ENCODE measurements around the gene KLF1. TPM values are rescaled to one million over a fixed set of nuclear protein-coding genes. Genes with fewer than 3 reads are reported as not detected.

The KLF1 gene
- total and polyA plus RNA-seq, 2 experiments from 2014 or later = 0.51 to 1.3 TPM

DNA sequence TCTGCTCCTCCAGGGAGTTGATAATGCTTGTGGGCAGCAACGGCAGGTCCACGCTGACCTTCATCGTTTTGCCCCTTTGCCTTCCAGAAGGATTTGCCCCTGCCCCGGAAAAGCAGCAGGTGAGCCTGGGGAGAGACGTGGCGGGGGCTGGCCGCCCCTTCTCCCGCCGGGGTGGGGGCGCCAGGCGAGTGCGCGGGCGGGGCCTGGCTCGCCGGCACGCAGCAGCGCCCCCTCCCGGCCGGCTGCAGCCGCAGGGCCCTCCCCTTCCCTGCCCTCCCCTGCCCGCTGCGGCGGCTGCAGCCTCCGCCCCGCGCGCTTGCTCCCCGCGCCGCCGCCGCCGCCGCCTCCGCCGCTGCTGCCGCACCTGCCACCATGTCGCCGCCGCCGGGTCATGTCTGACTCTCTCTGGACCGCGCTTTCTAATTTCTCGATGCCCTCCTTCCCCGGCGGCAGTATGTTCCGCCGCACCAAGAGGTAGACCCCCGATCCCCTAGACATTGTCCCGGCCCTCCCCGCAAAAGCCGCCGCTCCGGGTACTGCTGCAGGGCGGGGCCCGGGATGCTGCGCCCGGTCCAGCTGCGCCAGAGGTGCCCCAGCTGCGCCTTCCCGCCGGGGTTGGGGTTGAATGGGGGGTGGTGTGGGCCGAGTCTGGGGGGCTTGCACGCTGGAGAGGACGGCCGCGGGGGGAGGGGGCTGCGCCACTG, 48.7 kb downstream of the KLF1 start, which contains the start of gene MAST1:
Gene MAST1 (plus strand): TSS at position 334 of the 704 bp plus-strand sequence. CDS start 58 bp downstream, at position 392.
- Histone ChIP-seq H3K27me3 (peaks cover 42% of the 10 kb centered on the region), H3K27ac (no peak within 1 kb of the TSS), H3K36me3 (no peaks in the 10 kb centered on the region), H3K9me3 (ENCODE audit: low read depth) (no peaks in the 10 kb centered on the region), H3K4me1 (ENCODE audit: low read depth) (no peaks in the 10 kb centered on the region), H3K4me3 (peak within 1 kb of the TSS; percentile 75)
- peak; percentile 27 to 86 for DNase-seq (ENCODE audit: low read depth in 1 of 2, low spot score in 1 of 2)
- TF ChIP-seq, protein P1, sequence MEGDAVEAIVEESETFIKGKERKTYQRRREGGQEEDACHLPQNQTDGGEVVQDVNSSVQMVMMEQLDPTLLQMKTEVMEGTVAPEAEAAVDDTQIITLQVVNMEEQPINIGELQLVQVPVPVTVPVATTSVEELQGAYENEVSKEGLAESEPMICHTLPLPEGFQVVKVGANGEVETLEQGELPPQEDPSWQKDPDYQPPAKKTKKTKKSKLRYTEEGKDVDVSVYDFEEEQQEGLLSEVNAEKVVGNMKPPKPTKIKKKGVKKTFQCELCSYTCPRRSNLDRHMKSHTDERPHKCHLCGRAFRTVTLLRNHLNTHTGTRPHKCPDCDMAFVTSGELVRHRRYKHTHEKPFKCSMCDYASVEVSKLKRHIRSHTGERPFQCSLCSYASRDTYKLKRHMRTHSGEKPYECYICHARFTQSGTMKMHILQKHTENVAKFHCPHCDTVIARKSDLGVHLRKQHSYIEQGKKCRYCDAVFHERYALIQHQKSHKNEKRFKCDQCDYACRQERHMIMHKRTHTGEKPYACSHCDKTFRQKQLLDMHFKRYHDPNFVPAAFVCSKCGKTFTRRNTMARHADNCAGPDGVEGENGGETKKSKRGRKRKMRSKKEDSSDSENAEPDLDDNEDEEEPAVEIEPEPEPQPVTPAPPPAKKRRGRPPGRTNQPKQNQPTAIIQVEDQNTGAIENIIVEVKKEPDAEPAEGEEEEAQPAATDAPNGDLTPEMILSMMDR (IDR thresholded peaks at IDR 0.05; ENCODE audit: low read depth, low read length) = no peak

DNA sequence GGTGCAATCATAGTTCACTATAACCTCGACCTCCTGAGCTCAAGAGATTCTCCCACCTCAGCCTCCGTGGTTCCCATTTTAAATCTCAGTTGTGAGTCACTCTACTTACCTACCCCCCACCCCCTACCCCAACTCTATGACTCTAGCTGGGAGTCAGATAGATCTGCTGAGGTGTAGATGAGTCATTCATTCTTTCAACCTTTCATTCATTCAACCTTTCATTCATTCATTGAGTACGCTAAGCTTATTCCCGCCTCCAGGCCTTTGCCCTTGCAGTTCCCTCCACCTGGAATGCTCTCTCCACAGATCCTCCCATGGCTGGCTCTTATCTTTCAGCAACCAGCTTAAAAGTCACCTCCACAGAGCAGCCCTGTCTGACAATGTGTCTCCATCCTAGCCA, 49.8 kb downstream of the KLF1 start:
- peaks cover 43% of the 10 kb centered on the region for H3K27me3 ChIP-seq
- TF ChIP-seq, protein P1 (IDR thresholded peaks at IDR 0.05; ENCODE audit: low read depth, low read length) = no peak
- H3K36me3 ChIP-seq = no peaks in the 10 kb centered on the region
- no peaks in the 10 kb centered on the region for H3K4me1 ChIP-seq (ENCODE audit: low read depth)
- no peaks in the 10 kb centered on the region for H3K9me3 ChIP-seq (ENCODE audit: low read depth)
- H3K27ac ChIP-seq = no peak overlapping the region
- no peak for DNase-seq (ENCODE audit: low read depth in 1 of 2, low spot score in 1 of 2)
- H3K4me3 ChIP-seq = no peak overlapping the region

DNA sequence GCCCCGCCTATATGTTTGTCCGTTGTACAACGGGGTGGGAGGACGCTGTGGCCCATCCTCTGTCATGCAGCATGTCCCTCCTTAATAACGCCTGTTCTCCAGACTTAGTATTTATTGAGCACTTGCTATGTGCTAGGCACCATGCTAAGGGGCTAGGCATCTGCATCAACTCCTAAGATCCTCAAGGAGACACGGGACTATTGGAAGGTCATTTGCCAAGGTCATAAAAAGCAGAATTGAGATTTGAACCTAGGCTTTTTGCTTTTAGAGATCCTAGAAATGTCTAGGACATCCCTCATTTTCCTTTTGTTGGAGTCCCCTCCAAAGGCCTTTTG, 50.5 kb downstream of the KLF1 start:
- TF ChIP-seq, protein P1 (IDR thresholded peaks at IDR 0.05; ENCODE audit: low read depth, low read length) = no peak
- H3K27ac ChIP-seq = no peak overlapping the region
- peaks cover 47% of the 10 kb centered on the region for H3K27me3 ChIP-seq

DNA sequence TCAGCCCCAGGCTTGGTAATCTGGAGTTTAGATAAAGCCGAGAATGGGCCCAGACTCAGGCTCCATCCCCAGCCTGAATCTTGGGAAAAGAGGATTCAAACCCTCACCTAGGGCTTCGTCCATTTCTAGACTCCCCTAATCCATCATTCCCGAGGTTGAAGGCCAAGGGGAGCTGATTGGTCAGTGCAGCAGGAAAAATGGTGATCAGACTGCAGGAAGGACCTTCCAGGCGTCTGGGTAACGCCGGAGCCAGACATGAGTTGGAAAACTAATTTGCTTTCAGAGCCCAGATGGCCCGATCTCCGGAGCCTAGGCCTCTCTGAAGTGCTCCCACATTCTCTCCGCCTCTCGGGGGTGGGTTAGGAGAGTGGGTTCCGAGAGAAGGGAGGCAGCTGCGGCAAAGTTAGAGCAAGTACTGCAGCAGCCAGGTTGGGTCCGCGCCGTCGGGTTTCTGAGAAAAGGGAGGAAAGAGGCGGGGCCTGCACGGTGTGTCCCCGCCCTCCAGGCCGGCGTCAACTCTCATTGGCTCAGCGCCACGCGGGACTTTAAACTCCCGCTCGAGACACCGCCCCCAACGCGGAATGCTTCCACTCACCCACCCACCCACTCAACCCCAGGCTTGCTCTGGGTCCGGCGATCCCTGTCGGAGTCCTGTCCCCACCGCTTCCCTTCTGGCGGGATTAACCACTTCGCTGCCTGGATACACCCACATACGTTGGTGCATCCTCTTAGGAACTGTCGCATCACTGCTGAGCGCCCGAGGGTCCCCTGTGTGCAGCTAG, 51.8 kb downstream of the KLF1 start:
- Histone ChIP-seq H3K4me1 (ENCODE audit: low read depth) (no peaks in the 10 kb centered on the region), H3K4me3 (no peak overlapping the region), H3K27me3 (peaks cover 50% of the 10 kb centered on the region), H3K36me3 (no peaks in the 10 kb centered on the region), H3K9me3 (ENCODE audit: low read depth) (no peaks in the 10 kb centered on the region), H3K27ac (no peak overlapping the region)
- DNase-seq (ENCODE audit: low read depth in 1 of 2, low spot score in 1 of 2) = peak; percentile 21 to 40
- TF ChIP-seq, protein P1 (IDR thresholded peaks at IDR 0.05; ENCODE audit: low read depth, low read length) = no peak

More for the DNA sequence above, 50.5 kb downstream of the KLF1 start:
- Histone ChIP-seq H3K4me3 (no peak overlapping the region), H3K36me3 (no peaks in the 10 kb centered on the region), H3K9me3 (ENCODE audit: low read depth) (no peaks in the 10 kb centered on the region), H3K4me1 (ENCODE audit: low read depth) (no peaks in the 10 kb centered on the region)
- no peak for DNase-seq (ENCODE audit: low read depth in 1 of 2, low spot score in 1 of 2)

DNA sequence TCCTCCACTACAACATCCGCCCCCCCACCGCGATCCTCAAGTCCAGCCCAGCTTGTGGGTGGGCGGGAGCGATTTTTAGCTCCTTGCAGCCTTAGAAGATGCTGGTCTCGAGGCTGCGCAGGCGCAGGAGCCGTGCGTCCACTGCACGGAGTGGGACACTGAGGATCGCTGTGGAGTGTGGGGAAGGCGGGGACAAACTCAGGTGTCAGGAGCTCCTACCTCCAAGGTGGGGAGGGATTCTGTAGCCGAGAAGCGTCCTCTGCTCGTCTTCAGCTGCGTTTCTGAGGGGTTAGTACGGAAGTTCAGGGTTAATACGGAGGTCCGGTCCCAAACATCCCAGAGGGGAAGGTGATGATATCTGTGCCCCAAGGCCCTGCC, 52.4 kb downstream of the KLF1 start, which contains the start of gene RTBDN:
Gene RTBDN (minus strand): TSS at position 14 of the 378 bp plus-strand sequence. CDS start 4,600 bp downstream, outside the sequence.
- no peaks in the 10 kb centered on the region for H3K4me1 ChIP-seq (ENCODE audit: low read depth)
- DNase-seq (ENCODE audit: low read depth in 1 of 2, low spot score in 1 of 2) = no peak
- H3K9me3 ChIP-seq (ENCODE audit: low read depth) = no peaks in the 10 kb centered on the region
- H3K36me3 ChIP-seq = no peaks in the 10 kb centered on the region
- TF ChIP-seq, protein P1 (IDR thresholded peaks at IDR 0.05; ENCODE audit: low read depth, low read length) = no peak
- peaks cover 50% of the 10 kb centered on the region for H3K27me3 ChIP-seq
- no peak within 1 kb of the TSS for H3K27ac ChIP-seq
- H3K4me3 ChIP-seq = peak within 1 kb of the TSS; percentile 53

Other genes with a start within 250 kb of the KLF1 start
- 45.7 and 47.5 TPM in 2 replicates for gene MAN2B1, start 220.5 kb downstream of the KLF1 start, total RNA-seq
- 22.1 and 25.3 TPM in 2 replicates for gene MAN2B1, start 220.5 kb downstream of the KLF1 start, polyA plus RNA-seq
- 28.4 and 39.0 TPM in 2 replicates for gene WDR83, start 220.4 kb downstream of the KLF1 start, total RNA-seq
- gene WDR83, start 220.4 kb downstream of the KLF1 start, polyA plus RNA-seq = 29.4 and 40.2 TPM in 2 replicates
- 64.8 and 113 TPM in 2 replicates for gene DHPS, start 205.3 kb downstream of the KLF1 start, total RNA-seq
- gene DHPS, start 205.3 kb downstream of the KLF1 start, polyA plus RNA-seq = 80.0 and 99.5 TPM in 2 replicates
- 1.1 TPM in 1 of 2 replicates, not detected in the other for gene GNG14, start 199.2 kb downstream of the KLF1 start, total RNA-seq
- gene GNG14, start 199.2 kb downstream of the KLF1 start, polyA plus RNA-seq = 1.1 TPM in 1 of 2 replicates, not detected in the other
- gene FBXW9, start 190.6 kb downstream of the KLF1 start, total RNA-seq = 17.2 and 32.7 TPM in 2 replicates
- gene FBXW9, start 190.6 kb downstream of the KLF1 start, polyA plus RNA-seq = 25.6 and 29.6 TPM in 2 replicates
- 43.4 and 68.6 TPM in 2 replicates for gene TNPO2, start 163.3 kb downstream of the KLF1 start, total RNA-seq
- 20.1 and 20.5 TPM in 2 replicates for gene TNPO2, start 163.3 kb downstream of the KLF1 start, polyA plus RNA-seq
- gene TRIR, start 152.5 kb downstream of the KLF1 start, total RNA-seq = 307 and 371 TPM in 2 replicates
- gene TRIR, start 152.5 kb downstream of the KLF1 start, polyA plus RNA-seq = 175 and 218 TPM in 2 replicates
- 44.8 and 73.6 TPM in 2 replicates for gene GET3, start 149.7 kb downstream of the KLF1 start, total RNA-seq
- 88.3 and 103 TPM in 2 replicates for gene GET3, start 149.7 kb downstream of the KLF1 start, polyA plus RNA-seq
- gene BEST2, start 135.4 kb downstream of the KLF1 start, total RNA-seq = not detected in 2 replicates
- gene BEST2, start 135.4 kb downstream of the KLF1 start, polyA plus RNA-seq = not detected in 2 replicates
- 28.5 and 54.4 TPM in 2 replicates for gene HOOK2, start 111.6 kb downstream of the KLF1 start, total RNA-seq
- gene HOOK2, start 111.6 kb downstream of the KLF1 start, polyA plus RNA-seq = 31.1 and 41.6 TPM in 2 replicates
- 57.6 and 103 TPM in 2 replicates for gene JUNB, start 95.7 kb downstream of the KLF1 start, total RNA-seq
- 37.2 and 48.3 TPM in 2 replicates for gene JUNB, start 95.7 kb downstream of the KLF1 start, polyA plus RNA-seq
- 1,316 and 1,694 TPM in 2 replicates for gene PRDX2, start 85.4 kb downstream of the KLF1 start, total RNA-seq
- 1,469 and 1,719 TPM in 2 replicates for gene PRDX2, start 85.4 kb downstream of the KLF1 start, polyA plus RNA-seq
- 0.63 TPM in 1 of 2 replicates, not detected in the other for gene THSD8, start 85.1 kb downstream of the KLF1 start, total RNA-seq
- 15.0 and 19.0 TPM in 2 replicates for gene THSD8, start 85.1 kb downstream of the KLF1 start, polyA plus RNA-seq
- 20.4 and 29.0 TPM in 2 replicates for gene RNASEH2A, start 80.6 kb downstream of the KLF1 start, total RNA-seq
- gene RNASEH2A, start 80.6 kb downstream of the KLF1 start, polyA plus RNA-seq = 40.4 and 57.3 TPM in 2 replicates
- not detected in 2 replicates for gene RTBDN, start 52.6 kb downstream of the KLF1 start, total RNA-seq
- 0.81 TPM in 1 of 2 replicates, not detected in the other for gene RTBDN, start 52.6 kb downstream of the KLF1 start, polyA plus RNA-seq
- 3.7 and 7.9 TPM in 2 replicates for gene MAST1, start 48.7 kb downstream of the KLF1 start, total RNA-seq
- 3.9 and 10.9 TPM in 2 replicates for gene MAST1, start 48.7 kb downstream of the KLF1 start, polyA plus RNA-seq
- 25.8 and 54.7 TPM in 2 replicates for gene DNASE2, start 5.8 kb downstream of the KLF1 start, total RNA-seq
- 26.0 and 49.5 TPM in 2 replicates for gene DNASE2, start 5.8 kb downstream of the KLF1 start, polyA plus RNA-seq
- gene GCDH, start 4.0 kb upstream of the KLF1 start, total RNA-seq = 54.9 and 77.9 TPM in 2 replicates
- 28.5 and 32.6 TPM in 2 replicates for gene GCDH, start 4.0 kb upstream of the KLF1 start, polyA plus RNA-seq
- gene SYCE2, start 32.1 kb upstream of the KLF1 start, total RNA-seq = 0.53 and 1.1 TPM in 2 replicates
- 2.8 and 3.8 TPM in 2 replicates for gene SYCE2, start 32.1 kb upstream of the KLF1 start, polyA plus RNA-seq
- 81.9 and 87.9 TPM in 2 replicates for gene FARSA, start 46.5 kb upstream of the KLF1 start, total RNA-seq
- gene FARSA, start 46.5 kb upstream of the KLF1 start, polyA plus RNA-seq = 121 and 133 TPM in 2 replicates
- 615 and 1,390 TPM in 2 replicates for gene CALR, start 51.4 kb upstream of the KLF1 start, total RNA-seq
- 338 and 856 TPM in 2 replicates for gene CALR, start 51.4 kb upstream of the KLF1 start, polyA plus RNA-seq
- 157 and 191 TPM in 2 replicates for gene RAD23A, start 58.7 kb upstream of the KLF1 start, total RNA-seq
- 182 and 225 TPM in 2 replicates for gene RAD23A, start 58.7 kb upstream of the KLF1 start, polyA plus RNA-seq
- 78.2 and 84.5 TPM in 2 replicates for gene GADD45GIP1, start 70.0 kb upstream of the KLF1 start, total RNA-seq
- gene GADD45GIP1, start 70.0 kb upstream of the KLF1 start, polyA plus RNA-seq = 133 and 145 TPM in 2 replicates
- gene DAND5, start 82.4 kb upstream of the KLF1 start, total RNA-seq = 0.67 TPM in 1 of 2 replicates, not detected in the other
- 0.07 and 0.09 TPM in 2 replicates for gene DAND5, start 82.4 kb upstream of the KLF1 start, polyA plus RNA-seq
- 0.46 TPM in 1 of 2 replicates, not detected in the other for gene NFIX, start 108.3 kb upstream of the KLF1 start, total RNA-seq
- gene NFIX, start 108.3 kb upstream of the KLF1 start, polyA plus RNA-seq = 0.80 TPM in 1 of 2 replicates, not detected in the other
- gene LYL1, start 215.7 kb upstream of the KLF1 start, total RNA-seq = 5.6 and 6.3 TPM in 2 replicates
- gene LYL1, start 215.7 kb upstream of the KLF1 start, polyA plus RNA-seq = 4.3 and 4.6 TPM in 2 replicates
- gene TRMT1, start 229.5 kb upstream of the KLF1 start, total RNA-seq = 45.9 and 48.5 TPM in 2 replicates
- 37.7 and 56.0 TPM in 2 replicates for gene TRMT1, start 229.5 kb upstream of the KLF1 start, polyA plus RNA-seq
- gene NACC1, start 231.1 kb upstream of the KLF1 start, total RNA-seq = 75.1 and 93.7 TPM in 2 replicates
- gene NACC1, start 231.1 kb upstream of the KLF1 start, polyA plus RNA-seq = 9.8 and 13.3 TPM in 2 replicates

All from cardiac muscle cell (in vitro differentiated cells and primary cell).